SK-N-SH treated with all-trans-retinoic acid at 6 μM for 48 hours (cell line): ENCODE data around the gene SLC30A9.

Experiments used
- ATAC-seq: fragments of 200-7000 bp; cut with Tn5 transposase; 3 replicates; pipeline ENCODE4 v1.9.1; 2020; ENCODE audit warnings: mild to moderate bottlenecking, moderate library complexity
- ARNTL ChIP-seq: fragments of 450-650 bp; formaldehyde crosslinking; IDR thresholded peaks from 2 replicates; pipeline ENCODE4 v1.5.0; 2020; ENCODE audit warnings: low read depth, mild to moderate bottlenecking, moderate library complexity, borderline replicate concordance
- BACH2 ChIP-seq: fragments of 250-450 bp; sonication (Bioruptor Pico); IDR thresholded peaks from 2 replicates; pipeline ENCODE4 v1.9.0; 2021; ENCODE audit warnings: mild to moderate bottlenecking, borderline replicate concordance
- CSDC2 ChIP-seq: fragments of 250-450 bp; sonication (Bioruptor Pico); IDR thresholded peaks from 2 replicates; pipeline ENCODE4 v1.5.0; 2020; ENCODE audit warnings: mild to moderate bottlenecking, moderate library complexity
- ESRRG ChIP-seq: fragments of 250-450 bp; sonication (Bioruptor Pico); IDR thresholded peaks from 2 replicates; pipeline ENCODE4 v1.6.1; 2021; ENCODE audit warnings: mild to moderate bottlenecking
- GLIS3 ChIP-seq: fragments of 250-450 bp; sonication (Bioruptor Pico); IDR thresholded peaks from 2 replicates; pipeline ENCODE4 v1.5.0; 2020; ENCODE audit warnings: mild to moderate bottlenecking, moderate library complexity
- ISL1 ChIP-seq: fragments of 250-450 bp; sonication (Bioruptor Pico); IDR thresholded peaks from 2 replicates; pipeline ENCODE4 v2.1.2; 2022; ENCODE audit warnings: mild to moderate bottlenecking, moderate library complexity
- OSR1 ChIP-seq: fragments of 250-450 bp; sonication (Bioruptor Pico); IDR thresholded peaks from 2 replicates; pipeline ENCODE4 v1.8.0; 2022; ENCODE audit warnings: moderate library complexity, mild to moderate bottlenecking, inconsistent platforms
- PPARA ChIP-seq: fragments of 250-450 bp; sonication (Bioruptor Pico); IDR thresholded peaks from 2 replicates; pipeline ENCODE4 v1.5.0; 2020; ENCODE audit warnings: mild to moderate bottlenecking, borderline replicate concordance
- RARB ChIP-seq: fragments of 250-450 bp; sonication (Bioruptor Pico); IDR thresholded peaks from 2 replicates; pipeline ENCODE4 v1.8.0; 2021; ENCODE audit warnings: mild to moderate bottlenecking, moderate library complexity
- SNAI2 ChIP-seq: fragments of 250-450 bp; sonication (Bioruptor Pico); IDR thresholded peaks from 2 replicates; pipeline ENCODE4 v1.5.0; 2020; ENCODE audit warnings: mild to moderate bottlenecking, moderate library complexity
- TCF4 ChIP-seq: fragments of 250-450 bp; sonication (Bioruptor Pico); IDR thresholded peaks from 2 replicates; pipeline ENCODE4 v1.8.0; 2021; ENCODE audit warnings: mild to moderate bottlenecking, moderate library complexity, borderline replicate concordance
- TOX ChIP-seq: fragments of 250-450 bp; sonication (Bioruptor Pico); IDR thresholded peaks from 2 replicates; pipeline ENCODE4 v1.8.0; 2021; ENCODE audit warnings: mild to moderate bottlenecking, moderate library complexity, borderline replicate concordance
- ZC3H10 ChIP-seq: fragments of 250-450 bp; sonication (Bioruptor Pico); IDR thresholded peaks from 2 replicates; pipeline ENCODE4 v1.5.1; 2021; ENCODE audit warnings: mild to moderate bottlenecking, moderate library complexity
- ZFP3 ChIP-seq: fragments of 250-450 bp; sonication (Bioruptor Pico); IDR thresholded peaks from 2 replicates; pipeline ENCODE4 v1.5.0; 2020; ENCODE audit warnings: mild to moderate bottlenecking, moderate library complexity
- ZFP30 ChIP-seq: fragments of 450-650 bp; formaldehyde crosslinking; IDR thresholded peaks from 2 replicates; pipeline ENCODE4 v1.5.0; 2022; ENCODE audit warnings: mild to moderate bottlenecking, moderate library complexity
- ZNF565 ChIP-seq: fragments of 450-650 bp; formaldehyde crosslinking; conservative IDR thresholded peaks from 2 replicates; pipeline ENCODE4 v1.5.0; 2020; ENCODE audit warnings: low read depth, mild to moderate bottlenecking, moderate library complexity
- ZNF70 ChIP-seq: fragments of 450-650 bp; formaldehyde crosslinking; IDR thresholded peaks from 2 replicates; pipeline ENCODE4 v1.5.0; 2020; ENCODE audit warnings: mild to moderate bottlenecking, moderate library complexity
- ZNF8 ChIP-seq: fragments of 450-650 bp; formaldehyde crosslinking; IDR thresholded peaks from 2 replicates; pipeline ENCODE4 v1.5.0; 2020; ENCODE audit warnings: mild to moderate bottlenecking, moderate library complexity
- TF ChIP-seq, protein P1 (sequence below): fragments of 250-450 bp; sonication (Bioruptor Pico); IDR thresholded peaks from 2 replicates; pipeline ENCODE4 v1.5.1; 2020; ENCODE audit warnings: low read depth, mild to moderate bottlenecking, moderate library complexity
- TF ChIP-seq, protein P2 (sequence below): fragments of 250-450 bp; sonication (Bioruptor Pico); IDR thresholded peaks from 2 replicates; pipeline ENCODE4 v1.8.0; 2020; ENCODE audit warnings: mild to moderate bottlenecking, moderate library complexity, borderline replicate concordance
- TF ChIP-seq, protein P3 (sequence below): fragments of 250-450 bp; sonication (Bioruptor Pico); IDR thresholded peaks from 2 replicates; pipeline ENCODE4 v1.5.1; 2021; ENCODE audit warnings: mild to moderate bottlenecking, moderate library complexity
- TF ChIP-seq, protein P4 (sequence below): fragments of 250-450 bp; sonication (Bioruptor Pico); IDR thresholded peaks from 2 replicates; pipeline ENCODE4 v1.8.0; 2021; ENCODE audit warnings: low read depth, mild to moderate bottlenecking, moderate library complexity, borderline replicate concordance

SLC30A9 gene

DNA sequence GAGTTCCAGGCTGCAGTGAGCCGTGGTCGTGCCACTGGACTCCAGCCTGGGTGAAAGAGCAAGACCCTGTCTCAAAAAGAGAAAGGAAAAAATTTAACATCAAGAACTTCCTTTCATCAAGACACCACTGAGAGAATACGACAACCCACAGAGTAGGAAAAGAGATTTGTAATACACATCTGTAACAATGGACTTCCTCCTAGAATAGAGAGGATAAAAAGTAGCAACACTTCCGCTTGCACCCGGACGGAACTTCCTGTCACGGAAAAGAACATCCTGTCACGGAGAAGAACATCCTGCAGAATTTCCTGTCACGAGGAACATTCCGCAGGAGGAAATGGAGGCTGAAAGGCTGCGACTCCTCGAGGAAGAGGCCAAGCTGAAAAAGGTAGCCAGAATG lies 8.9 kb upstream of the SLC30A9 start, which contains the start of gene DCAF4L1:
Gene DCAF4L1, plus strand, starts transcription at position 301 of the 400 bp plus-strand sequence. Its CDS starts 37 bp downstream, at position 338.
- TF ChIP-seq GLIS3 (CRISPR knock-in tag) (no peak), ARNTL (CRISPR knock-in tag) (no peak), ZFP30 (CRISPR knock-in tag) (no peak), ZNF8 (CRISPR knock-in tag) (no peak), CSDC2 (CRISPR knock-in tag) (no peak), ESRRG (CRISPR knock-in tag) (no peak), ZC3H10 (CRISPR knock-in tag) (no peak), ZFP3 (no peak), TOX (CRISPR knock-in tag) (no peak), OSR1 (CRISPR knock-in tag) (no peak), TCF4 (CRISPR knock-in tag) (no peak), ZNF565 (no peak), BACH2 (CRISPR knock-in tag) (no peak), ISL1 (CRISPR knock-in tag) (no peak), PPARA (CRISPR knock-in tag) (no peak), SNAI2 (no peak), ZNF70 (CRISPR knock-in tag) (no peak)
- TF ChIP-seq, protein P1, sequence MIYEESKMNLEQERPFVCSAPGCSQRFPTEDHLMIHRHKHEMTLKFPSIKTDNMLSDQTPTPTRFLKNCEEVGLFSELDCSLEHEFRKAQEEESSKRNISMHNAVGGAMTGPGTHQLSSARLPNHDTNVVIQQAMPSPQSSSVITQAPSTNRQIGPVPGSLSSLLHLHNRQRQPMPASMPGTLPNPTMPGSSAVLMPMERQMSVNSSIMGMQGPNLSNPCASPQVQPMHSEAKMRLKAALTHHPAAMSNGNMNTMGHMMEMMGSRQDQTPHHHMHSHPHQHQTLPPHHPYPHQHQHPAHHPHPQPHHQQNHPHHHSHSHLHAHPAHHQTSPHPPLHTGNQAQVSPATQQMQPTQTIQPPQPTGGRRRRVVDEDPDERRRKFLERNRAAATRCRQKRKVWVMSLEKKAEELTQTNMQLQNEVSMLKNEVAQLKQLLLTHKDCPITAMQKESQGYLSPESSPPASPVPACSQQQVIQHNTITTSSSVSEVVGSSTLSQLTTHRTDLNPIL (CRISPR knock-in tag) = no peak
- TF ChIP-seq, protein P2, sequence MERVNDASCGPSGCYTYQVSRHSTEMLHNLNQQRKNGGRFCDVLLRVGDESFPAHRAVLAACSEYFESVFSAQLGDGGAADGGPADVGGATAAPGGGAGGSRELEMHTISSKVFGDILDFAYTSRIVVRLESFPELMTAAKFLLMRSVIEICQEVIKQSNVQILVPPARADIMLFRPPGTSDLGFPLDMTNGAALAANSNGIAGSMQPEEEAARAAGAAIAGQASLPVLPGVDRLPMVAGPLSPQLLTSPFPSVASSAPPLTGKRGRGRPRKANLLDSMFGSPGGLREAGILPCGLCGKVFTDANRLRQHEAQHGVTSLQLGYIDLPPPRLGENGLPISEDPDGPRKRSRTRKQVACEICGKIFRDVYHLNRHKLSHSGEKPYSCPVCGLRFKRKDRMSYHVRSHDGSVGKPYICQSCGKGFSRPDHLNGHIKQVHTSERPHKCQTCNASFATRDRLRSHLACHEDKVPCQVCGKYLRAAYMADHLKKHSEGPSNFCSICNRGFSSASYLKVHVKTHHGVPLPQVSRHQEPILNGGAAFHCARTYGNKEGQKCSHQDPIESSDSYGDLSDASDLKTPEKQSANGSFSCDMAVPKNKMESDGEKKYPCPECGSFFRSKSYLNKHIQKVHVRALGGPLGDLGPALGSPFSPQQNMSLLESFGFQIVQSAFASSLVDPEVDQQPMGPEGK (CRISPR knock-in tag) = no peak
- TF ChIP-seq, protein P3, sequence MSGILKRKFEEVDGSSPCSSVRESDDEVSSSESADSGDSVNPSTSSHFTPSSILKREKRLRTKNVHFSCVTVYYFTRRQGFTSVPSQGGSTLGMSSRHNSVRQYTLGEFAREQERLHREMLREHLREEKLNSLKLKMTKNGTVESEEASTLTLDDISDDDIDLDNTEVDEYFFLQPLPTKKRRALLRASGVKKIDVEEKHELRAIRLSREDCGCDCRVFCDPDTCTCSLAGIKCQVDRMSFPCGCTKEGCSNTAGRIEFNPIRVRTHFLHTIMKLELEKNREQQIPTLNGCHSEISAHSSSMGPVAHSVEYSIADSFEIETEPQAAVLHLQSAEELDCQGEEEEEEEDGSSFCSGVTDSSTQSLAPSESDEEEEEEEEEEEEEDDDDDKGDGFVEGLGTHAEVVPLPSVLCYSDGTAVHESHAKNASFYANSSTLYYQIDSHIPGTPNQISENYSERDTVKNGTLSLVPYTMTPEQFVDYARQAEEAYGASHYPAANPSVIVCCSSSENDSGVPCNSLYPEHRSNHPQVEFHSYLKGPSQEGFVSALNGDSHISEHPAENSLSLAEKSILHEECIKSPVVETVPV (CRISPR knock-in tag) = no peak
- ATAC-seq = no peak

DNA sequence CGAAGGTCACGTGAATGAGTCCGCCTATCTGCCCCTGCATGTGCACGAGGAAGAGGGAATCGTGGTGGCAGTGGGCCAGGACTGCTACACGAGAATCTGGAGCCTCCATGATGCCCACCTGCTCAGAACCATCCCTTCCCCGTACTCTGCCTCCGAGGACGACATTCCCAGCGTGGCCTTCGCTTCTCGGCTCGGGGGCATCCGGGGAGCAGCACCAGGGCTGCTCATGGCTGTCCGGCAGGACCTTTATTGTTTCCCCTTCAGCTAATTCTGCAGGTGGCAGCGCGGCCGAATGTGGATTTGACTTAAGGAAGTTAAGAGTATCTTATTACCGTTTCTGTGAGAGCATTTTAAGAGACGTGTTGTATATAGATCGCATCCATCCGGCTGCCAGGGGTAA lies 7.6 kb upstream of the SLC30A9 start:
- ATAC-seq = no peak
- TF ChIP-seq ZFP30 (CRISPR knock-in tag) = no peak
- TF ChIP-seq, protein P3 (CRISPR knock-in tag) = no peak
- TF ChIP-seq, protein P4, sequence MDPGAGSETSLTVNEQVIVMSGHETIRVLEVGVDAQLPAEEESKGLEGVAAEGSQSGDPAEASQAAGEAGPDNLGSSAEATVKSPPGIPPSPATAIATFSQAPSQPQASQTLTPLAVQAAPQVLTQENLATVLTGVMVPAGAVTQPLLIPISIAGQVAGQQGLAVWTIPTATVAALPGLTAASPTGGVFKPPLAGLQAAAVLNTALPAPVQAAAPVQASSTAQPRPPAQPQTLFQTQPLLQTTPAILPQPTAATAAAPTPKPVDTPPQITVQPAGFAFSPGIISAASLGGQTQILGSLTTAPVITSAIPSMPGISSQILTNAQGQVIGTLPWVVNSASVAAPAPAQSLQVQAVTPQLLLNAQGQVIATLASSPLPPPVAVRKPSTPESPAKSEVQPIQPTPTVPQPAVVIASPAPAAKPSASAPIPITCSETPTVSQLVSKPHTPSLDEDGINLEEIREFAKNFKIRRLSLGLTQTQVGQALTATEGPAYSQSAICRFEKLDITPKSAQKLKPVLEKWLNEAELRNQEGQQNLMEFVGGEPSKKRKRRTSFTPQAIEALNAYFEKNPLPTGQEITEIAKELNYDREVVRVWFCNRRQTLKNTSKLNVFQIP (CRISPR knock-in tag) = no peak
- no peak for TF ChIP-seq TOX (CRISPR knock-in tag)
- no peak for TF ChIP-seq ISL1 (CRISPR knock-in tag)

DNA sequence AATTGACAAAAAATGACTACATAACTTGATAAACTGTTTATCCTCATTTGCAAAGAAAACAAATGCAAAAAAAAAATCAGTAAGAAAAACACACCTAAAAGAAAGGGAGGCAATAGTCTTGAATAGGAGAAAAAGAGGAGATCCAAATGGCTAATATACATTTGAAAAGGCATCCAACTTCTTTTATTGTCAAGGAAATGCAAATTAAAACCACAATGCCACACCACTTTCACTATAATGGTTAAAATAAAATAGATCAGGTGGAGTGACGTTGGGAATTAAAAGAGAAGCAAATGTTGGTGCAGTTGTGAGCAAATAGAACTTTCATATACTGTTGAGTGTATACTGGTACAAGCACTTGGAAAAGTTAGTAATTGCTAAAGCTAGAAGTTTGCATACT lies 5.2 kb upstream of the SLC30A9 start:
- no peak for ATAC-seq
- TF ChIP-seq ZFP30 (CRISPR knock-in tag) (no peak), ARNTL (CRISPR knock-in tag) (no peak), OSR1 (CRISPR knock-in tag) (no peak), ZFP3 (no peak), ESRRG (CRISPR knock-in tag) (no peak), BACH2 (CRISPR knock-in tag) (no peak), SNAI2 (no peak), TCF4 (CRISPR knock-in tag) (no peak), RARB (no peak), CSDC2 (CRISPR knock-in tag) (no peak), ZNF8 (CRISPR knock-in tag) (no peak), PPARA (CRISPR knock-in tag) (no peak), GLIS3 (CRISPR knock-in tag) (no peak), ZC3H10 (CRISPR knock-in tag) (no peak), TOX (CRISPR knock-in tag) (no peak), ZNF70 (CRISPR knock-in tag) (no peak), ZNF565 (no peak)
- TF ChIP-seq, protein P3 (CRISPR knock-in tag) = no peak
- TF ChIP-seq, protein P2 (CRISPR knock-in tag) = no peak
- TF ChIP-seq, protein P1 (CRISPR knock-in tag) = no peak
